Measurements from ENCODE around the gene EIF4B. TPM values are rescaled to one million over a fixed set of nuclear protein-coding genes. Genes with fewer than 3 reads are reported as not detected.
"Not testable (repeated sequence)": the region's sequence is repeated elsewhere in the genome, so short reads cannot be mapped to it uniquely, and the experiment has no call there.

EIF4B gene
- total and polyA plus RNA-seq, 2 of the 13 experiments (the other 11 are each of a cell fraction or from before 2014, with no cell fraction given): 416 to 548 TPM

DNA sequence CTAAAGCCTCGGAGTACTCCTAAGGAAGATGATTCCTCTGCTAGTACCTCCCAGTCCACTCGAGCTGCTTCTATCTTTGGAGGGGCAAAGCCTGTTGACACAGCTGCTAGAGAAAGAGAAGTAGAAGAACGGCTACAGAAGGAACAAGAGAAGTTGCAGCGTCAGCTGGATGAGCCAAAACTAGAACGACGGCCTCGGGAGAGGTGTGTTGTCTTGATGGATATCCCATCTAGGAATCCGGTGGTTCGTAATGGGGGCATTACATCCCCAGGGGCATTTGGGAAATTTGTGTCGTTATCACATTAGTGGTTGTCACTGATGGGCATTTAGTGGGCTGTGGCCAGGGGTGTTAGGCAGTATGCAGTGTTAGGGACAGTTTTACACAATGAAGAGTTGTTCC, 27.6 kb downstream of the EIF4B start:
- H3K4me3 ChIP-seq (replicated peaks in 1 of 3; ENCODE audit: insufficient read depth in 1 of 3, low read depth in 2 of 3, low read length in 3 of 3); H3K9ac ChIP-seq (ENCODE audit: insufficient read depth, low read depth, low read length); H3K4me1 ChIP-seq (ENCODE audit: insufficient read depth, low read length); H3K79me2 ChIP-seq (ENCODE audit: insufficient read depth, low read length); intact Hi-C loops (cut with micrococcal nuclease; ENCODE audit: unreplicated experiment); H4K20me1 ChIP-seq (ENCODE audit: insufficient read depth, low read length); H3K9me3 ChIP-seq (ENCODE audit: low read length); in situ Hi-C loops (cut with HindIII; ENCODE audit: extremely low pct_ligation_motif_present, low pct_unique_long_range_greater_than_20kb); DNase-seq (ENCODE audit: low spot score); CTCF ChIA-PET (ENCODE audit: low intra/inter-chr PET ratio, low total read pairs); H3K4me2 ChIP-seq (ENCODE audit: low read depth, low read length); H3K27me3 ChIP-seq (ENCODE audit: control insufficient read depth in 1 of 2, insufficient read depth in 2 of 2, low read length in 2 of 2); ATAC-seq; FAIRE-seq; H2AFZ ChIP-seq (ENCODE audit: low read length); BruUV-seq (replicated peaks); H3K27ac ChIP-seq (ENCODE audit: extremely low read length, insufficient read depth, low read length); POLR2A ChIA-PET: not testable (repeated sequence)
- peaks cover 32 to 82% of the 10 kb centered on the region in 2 experiments for H3K36me3 ChIP-seq (replicated peaks in 1 of 2; ENCODE audit: control insufficient read depth in 1 of 2, insufficient read depth in 2 of 2, low read length in 2 of 2)
- WGBS (ENCODE audit: low lambda C conversion rate): 96% methylated on average over 10 of the region's 10 CpGs

DNA sequence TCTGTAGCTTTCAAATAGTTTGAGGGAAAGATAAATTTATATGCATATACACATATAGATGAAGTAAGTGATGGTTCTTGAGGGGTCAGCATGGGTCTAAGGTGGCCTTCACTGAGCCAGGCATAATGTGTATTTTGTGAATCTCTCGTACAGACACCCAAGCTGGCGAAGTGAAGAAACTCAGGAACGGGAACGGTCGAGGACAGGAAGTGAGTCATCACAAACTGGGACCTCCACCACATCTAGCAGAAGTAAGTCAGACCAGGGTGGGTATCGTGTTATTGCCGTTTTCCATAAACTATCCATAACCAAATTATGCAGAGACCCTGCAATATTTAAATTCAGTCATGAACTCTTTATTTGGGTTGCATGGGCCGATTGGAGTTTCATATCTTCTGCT, 28.2 kb downstream of the EIF4B start:
- no TSS peak for BruUV-seq (replicated peaks)
- intact Hi-C loops (cut with micrococcal nuclease; ENCODE audit: unreplicated experiment): no loop called here

More for the DNA sequence above, 28.2 kb downstream of the EIF4B start:
- Histone ChIP-seq H3K4me1 (ENCODE audit: insufficient read depth, low read length) (no peaks in the 10 kb centered on the region), H3K9ac (ENCODE audit: insufficient read depth, low read depth, low read length) (no peak overlapping the region), H3K27ac (ENCODE audit: extremely low read length, insufficient read depth, low read length) (no peak overlapping the region), H3K4me3 (replicated peaks in 1 of 3; ENCODE audit: insufficient read depth in 1 of 3, low read depth in 2 of 3, low read length in 3 of 3) (no peak overlapping the region), H3K36me3 (replicated peaks in 1 of 2; ENCODE audit: control insufficient read depth in 1 of 2, insufficient read depth in 2 of 2, low read length in 2 of 2) (peaks cover 34 to 85% of the 10 kb centered on the region in 2 experiments), H2AFZ (ENCODE audit: low read length) (no peak overlapping the region), H4K20me1 (ENCODE audit: insufficient read depth, low read length) (no peaks in the 10 kb centered on the region), H3K9me3 (ENCODE audit: low read length) (no peaks in the 10 kb centered on the region), H3K27me3 (ENCODE audit: control insufficient read depth in 1 of 2, insufficient read depth in 2 of 2, low read length in 2 of 2) (no peaks in the 10 kb centered on the region), H3K4me2 (ENCODE audit: low read depth, low read length) (no peak overlapping the region), H3K79me2 (ENCODE audit: insufficient read depth, low read length) (peaks cover 3% of the 10 kb centered on the region)
- no peak for ATAC-seq
- in situ Hi-C loops (cut with HindIII; ENCODE audit: extremely low pct_ligation_motif_present, low pct_unique_long_range_greater_than_20kb): no loop called here
- ChIA-PET CTCF (ENCODE audit: low intra/inter-chr PET ratio, low total read pairs) (no interaction called here), POLR2A (interaction anchor here (1.0 kb wide), 2 partner anchors 10 to 14 kb away, joined by 3 to 5 read pairs; no protein-coding TSS in a partner anchor)
- TF ChIP-seq NFIB (CRISPR knock-in tag; IDR thresholded peaks at IDR 0.05; ENCODE audit: borderline replicate concordance) (no peak), RBM22 (optimal IDR thresholded peaks at IDR 0.05; ENCODE audit: low read length) (peak; percentile 20), DZIP1 (CRISPR knock-in tag; IDR thresholded peaks at IDR 0.05) (no peak), FOSL2 (CRISPR knock-in tag; IDR thresholded peaks at IDR 0.05) (peak; percentile 13; the same call in 1 of the 2 replicates), GFI1 (CRISPR knock-in tag; IDR thresholded peaks at IDR 0.05; ENCODE audit: borderline replicate concordance) (no peak), ZNF124 (CRISPR knock-in tag; IDR thresholded peaks at IDR 0.05) (no peak), SIX4 (CRISPR knock-in tag; IDR thresholded peaks at IDR 0.05) (no peak)
- WGBS (ENCODE audit: low lambda C conversion rate): 93% methylated on average over 8 of the region's 8 CpGs
- DNase-seq (ENCODE audit: low spot score): no peak
- FAIRE-seq: no peak
